Activated CD4-positive, alpha-beta T cell treated with anti-CD3 and anti-CD28 coated beads, Interleukin-2, amount 10 ng/mL, durations not matched to agents 24 days and 14 days (primary cell): ENCODE data around the gene DNAH9. TPM values are rescaled to one million over a fixed set of nuclear protein-coding genes. Genes with fewer than 3 reads are reported as not detected.

Experiments used
- DNase-seq: peaks from one replicate; pipeline ENCODE4 v3.0.0; 2022
- H3K27ac Mint-ChIP-seq: one replicate; pipeline ENCODE4 v1.8.0; 2022; ENCODE audit warnings: mild to moderate bottlenecking, mixed read lengths
- H3K27me3 Mint-ChIP-seq: one replicate; pipeline ENCODE4 v1.8.0; 2022; ENCODE audit warnings: mixed read lengths
- H3K36me3 Mint-ChIP-seq: one replicate; pipeline ENCODE4 v1.8.0; 2022; ENCODE audit warnings: low read depth, mild to moderate bottlenecking, mixed read lengths
- H3K4me1 Mint-ChIP-seq: one replicate; pipeline ENCODE4 v1.8.0; 2021; ENCODE audit warnings: mixed read lengths
- H3K4me3 Mint-ChIP-seq: one replicate; pipeline ENCODE4 v1.8.0; 2022; ENCODE audit warnings: mild to moderate bottlenecking, moderate library complexity, mixed read lengths
- H3K9me3 Mint-ChIP-seq: one replicate; pipeline ENCODE4 v1.8.0; 2021; ENCODE audit warnings: mixed read lengths
- intact Hi-C: fragments of 100-400 bp; cut with micrococcal nuclease; formaldehyde crosslinking; loops from one replicate; pipeline ENCODE4 v1.15.1; 2023
- total RNA-seq: library from RNA; stranded (reverse); gene quantifications from 2 replicates; pipeline ENCODE4 v1.2.3, GENCODE V29; 2022

The DNAH9 gene
- total RNA-seq, 1 donor from 2014 or later = not detected

DNA sequence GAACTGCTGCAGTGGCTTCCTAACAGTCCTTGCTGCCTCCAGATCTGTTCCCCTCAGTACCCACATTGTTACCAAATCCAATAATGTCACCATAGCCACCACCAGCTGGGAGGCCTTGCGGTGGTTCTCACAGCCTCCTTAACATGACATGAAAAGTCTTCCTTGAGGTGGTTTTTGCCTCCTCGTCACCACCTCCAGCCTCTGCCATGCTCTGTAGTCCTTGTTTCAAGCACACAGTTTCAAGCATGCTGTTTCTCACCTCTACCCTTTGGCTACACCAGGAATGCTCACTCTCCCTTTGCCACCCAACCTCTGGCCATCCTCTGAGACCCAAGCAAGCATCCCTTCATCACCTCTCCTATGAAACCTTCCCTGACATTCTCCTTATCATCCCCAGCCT lies 47.2 kb downstream of the DNAH9 start:
- DNase-seq = no peak
- Mint-ChIP-seq H3K4me1 (peaks cover 2% of the 10 kb centered on the region), H3K9me3 (no peaks in the 10 kb centered on the region), H3K36me3 (no peaks in the 10 kb centered on the region), H3K27me3 (no peaks in the 10 kb centered on the region), H3K27ac (no peak overlapping the region), H3K4me3 (no peak overlapping the region)
- intact Hi-C loops = no loop called here

GRCh38 chr17:11651089-11651488 lies 52.8 kb downstream of the DNAH9 start:
- Mint-ChIP-seq H3K9me3 (peaks cover 8% of the 10 kb centered on the region), H3K27ac (no peak overlapping the region), H3K4me1 (no peaks in the 10 kb centered on the region), H3K36me3 (no peaks in the 10 kb centered on the region), H3K4me3 (no peak overlapping the region), H3K27me3 (no peaks in the 10 kb centered on the region)
- intact Hi-C loops = no loop called here
- DNase-seq = no peak

GRCh38 chr17:11668618-11669017 lies 70.3 kb downstream of the DNAH9 start:
- H3K4me3 Mint-ChIP-seq = no peak overlapping the region
- H3K4me1 Mint-ChIP-seq = no peaks in the 10 kb centered on the region
- no peaks in the 10 kb centered on the region for H3K27me3 Mint-ChIP-seq
- no peak for DNase-seq
- intact Hi-C loops = no loop called here
- H3K36me3 Mint-ChIP-seq = no peaks in the 10 kb centered on the region
- peaks cover 5% of the 10 kb centered on the region for H3K9me3 Mint-ChIP-seq
- H3K27ac Mint-ChIP-seq = no peak overlapping the region

DNA sequence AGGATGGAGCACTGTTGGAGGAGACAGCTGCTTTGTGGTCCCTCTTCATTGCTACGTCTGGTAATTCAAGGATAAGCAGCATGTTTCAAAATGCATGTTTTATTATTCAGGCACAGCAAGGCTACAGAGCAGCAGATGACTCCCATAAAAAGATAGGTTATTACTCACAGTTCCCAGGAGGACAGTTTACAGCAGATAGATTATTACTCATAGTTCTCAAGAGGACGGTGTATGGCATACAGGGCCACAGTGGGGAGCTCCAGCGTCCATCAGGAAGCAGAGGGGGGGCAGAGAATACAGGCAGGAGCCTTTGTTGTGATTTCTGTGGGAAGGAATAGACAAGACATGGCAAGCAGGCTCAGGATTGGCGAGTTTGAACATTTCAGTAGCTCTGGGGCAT lies 72.9 kb downstream of the DNAH9 start:
- DNase-seq = no peak
- Mint-ChIP-seq H3K4me3 (no peak overlapping the region), H3K27me3 (no peaks in the 10 kb centered on the region), H3K36me3 (no peaks in the 10 kb centered on the region), H3K9me3 (no peaks in the 10 kb centered on the region), H3K27ac (no peak overlapping the region), H3K4me1 (no peaks in the 10 kb centered on the region)
- intact Hi-C loops = no loop called here

DNA sequence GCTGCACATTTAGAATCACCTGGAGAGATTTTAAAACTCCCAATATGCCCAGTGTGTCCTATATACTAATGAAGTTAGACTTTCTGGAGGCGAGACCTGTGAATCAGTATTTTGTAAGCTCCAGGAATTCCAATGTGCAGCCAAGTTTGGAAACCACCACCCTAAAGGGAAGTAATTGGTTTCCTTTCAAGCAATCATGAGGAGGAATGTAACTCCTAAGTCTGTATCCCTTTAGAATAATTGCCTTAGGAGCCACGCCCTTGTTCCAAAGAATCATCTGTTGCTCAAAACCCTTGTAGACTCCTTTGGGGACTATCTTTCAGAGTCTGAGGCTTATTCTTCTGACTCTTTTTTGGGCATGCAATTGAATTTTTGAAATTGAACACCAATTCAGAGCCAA lies 84.4 kb downstream of the DNAH9 start:
- H3K9me3 Mint-ChIP-seq = peaks cover 11% of the 10 kb centered on the region
- H3K27ac Mint-ChIP-seq = no peak overlapping the region
- H3K4me1 Mint-ChIP-seq = no peaks in the 10 kb centered on the region
- intact Hi-C loops = no loop called here
- H3K36me3 Mint-ChIP-seq = no peaks in the 10 kb centered on the region
- H3K27me3 Mint-ChIP-seq = no peaks in the 10 kb centered on the region
- DNase-seq = no peak
- H3K4me3 Mint-ChIP-seq = no peak overlapping the region

GRCh38 chr17:11690681-11691080 lies 92.4 kb downstream of the DNAH9 start:
- H3K4me3 Mint-ChIP-seq = no peak overlapping the region
- no peaks in the 10 kb centered on the region for H3K4me1 Mint-ChIP-seq
- H3K27ac Mint-ChIP-seq = no peak overlapping the region
- no peak for DNase-seq
- H3K9me3 Mint-ChIP-seq = no peaks in the 10 kb centered on the region
- H3K27me3 Mint-ChIP-seq = no peaks in the 10 kb centered on the region
- H3K36me3 Mint-ChIP-seq = no peaks in the 10 kb centered on the region
- intact Hi-C loops = no loop called here

DNA sequence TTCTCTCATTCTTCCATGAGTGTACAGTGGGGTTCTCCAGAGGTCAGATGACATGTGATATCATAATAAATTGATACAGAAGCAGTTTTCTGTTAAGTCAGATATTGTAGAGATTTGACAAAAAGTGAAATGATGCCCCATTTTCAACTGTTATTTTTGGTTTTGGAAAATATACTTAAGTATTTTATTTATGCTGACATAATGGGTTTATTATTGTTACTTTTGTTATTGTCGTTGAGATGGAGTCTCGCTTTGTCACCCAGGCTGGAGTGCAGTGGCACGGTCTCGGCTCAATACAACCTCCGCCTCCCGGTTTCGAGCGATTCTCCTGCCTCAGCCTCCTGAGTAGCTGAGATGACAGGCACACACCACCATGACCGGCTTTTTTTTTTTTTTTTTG lies 94.4 kb downstream of the DNAH9 start:
- H3K36me3 Mint-ChIP-seq = no peaks in the 10 kb centered on the region
- H3K27me3 Mint-ChIP-seq = no peaks in the 10 kb centered on the region
- no peak overlapping the region for H3K4me3 Mint-ChIP-seq
- no peak for DNase-seq
- intact Hi-C loops = no loop called here
- H3K27ac Mint-ChIP-seq = no peak overlapping the region
- H3K4me1 Mint-ChIP-seq = no peaks in the 10 kb centered on the region
- H3K9me3 Mint-ChIP-seq = no peaks in the 10 kb centered on the region

DNA sequence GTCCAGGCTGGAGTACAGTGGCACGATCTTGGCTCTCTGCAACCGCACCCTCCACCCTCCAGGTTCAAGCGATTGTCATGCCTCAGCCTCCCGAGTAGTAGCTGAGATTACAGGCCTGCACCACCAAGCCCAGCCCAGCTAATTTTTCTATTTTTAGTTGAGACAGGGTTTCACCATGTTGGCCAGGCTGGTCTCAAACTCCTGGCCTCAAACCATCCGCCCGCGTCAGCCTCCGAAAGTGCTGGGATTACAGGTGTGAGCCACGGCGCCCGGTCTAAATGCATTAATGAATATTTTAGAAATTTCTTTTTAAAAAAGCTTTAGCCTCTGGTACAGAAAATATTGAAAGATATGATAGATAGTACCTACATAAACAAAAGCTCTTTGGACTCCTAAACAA lies 95.0 kb downstream of the DNAH9 start:
- Mint-ChIP-seq H3K4me3 (no peak overlapping the region), H3K27me3 (no peaks in the 10 kb centered on the region), H3K27ac (no peak overlapping the region), H3K9me3 (no peaks in the 10 kb centered on the region), H3K36me3 (no peaks in the 10 kb centered on the region), H3K4me1 (no peaks in the 10 kb centered on the region)
- DNase-seq = no peak
- intact Hi-C loops = no loop called here

- Mint-ChIP-seq H3K4me1 (no peaks in the 10 kb centered on the region), H3K36me3 (no peaks in the 10 kb centered on the region), H3K27ac (no peak overlapping the region), H3K27me3 (no peaks in the 10 kb centered on the region), H3K9me3 (peaks cover 4% of the 10 kb centered on the region), H3K4me3 (no peak overlapping the region)
- intact Hi-C loops = no loop called here
- DNase-seq = no peak
Observed at GRCh38 chr17:11700668-11701067, 102.4 kb downstream of the DNAH9 start.

DNA sequence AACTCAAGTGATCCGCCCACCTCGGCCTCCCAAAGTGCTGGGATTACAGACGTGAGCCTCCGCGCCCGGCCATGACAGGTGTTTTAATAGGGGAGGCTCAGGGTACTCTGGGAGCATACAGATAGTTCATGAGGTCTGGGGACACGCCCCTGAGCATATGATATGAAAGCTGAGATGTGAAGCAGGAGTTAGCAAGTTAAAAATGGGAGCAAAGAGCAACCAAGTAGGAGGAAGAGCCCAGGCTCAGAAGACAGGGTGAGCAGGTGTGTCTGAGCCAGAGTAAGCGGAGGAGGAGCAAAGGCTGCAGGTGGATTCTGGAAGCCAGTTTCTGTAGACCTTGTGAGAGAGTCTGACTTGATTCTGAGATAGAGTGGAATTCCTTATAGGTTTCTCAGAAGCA lies 103.6 kb downstream of the DNAH9 start:
- no peak for DNase-seq
- H3K27ac Mint-ChIP-seq = no peak overlapping the region
- H3K36me3 Mint-ChIP-seq = no peaks in the 10 kb centered on the region
- H3K9me3 Mint-ChIP-seq = peaks cover 4% of the 10 kb centered on the region
- H3K4me3 Mint-ChIP-seq = no peak overlapping the region
- no peaks in the 10 kb centered on the region for H3K4me1 Mint-ChIP-seq
- intact Hi-C loops = no loop called here
- no peaks in the 10 kb centered on the region for H3K27me3 Mint-ChIP-seq

- DNase-seq = no peak
- intact Hi-C loops = no loop called here
- H3K9me3 Mint-ChIP-seq = peaks cover 4% of the 10 kb centered on the region
- H3K4me1 Mint-ChIP-seq = no peaks in the 10 kb centered on the region
- H3K36me3 Mint-ChIP-seq = no peaks in the 10 kb centered on the region
- no peak overlapping the region for H3K4me3 Mint-ChIP-seq
- H3K27me3 Mint-ChIP-seq = no peaks in the 10 kb centered on the region
- H3K27ac Mint-ChIP-seq = no peak overlapping the region
Observed at GRCh38 chr17:11704041-11704440, 105.8 kb downstream of the DNAH9 start.

GRCh38 chr17:11705111-11705510 lies 106.8 kb downstream of the DNAH9 start:
- Mint-ChIP-seq H3K4me3 (no peak overlapping the region), H3K27me3 (no peaks in the 10 kb centered on the region), H3K4me1 (no peaks in the 10 kb centered on the region), H3K36me3 (no peaks in the 10 kb centered on the region), H3K27ac (no peak overlapping the region), H3K9me3 (peaks cover 4% of the 10 kb centered on the region)
- DNase-seq = no peak
- intact Hi-C loops = no loop called here

DNA sequence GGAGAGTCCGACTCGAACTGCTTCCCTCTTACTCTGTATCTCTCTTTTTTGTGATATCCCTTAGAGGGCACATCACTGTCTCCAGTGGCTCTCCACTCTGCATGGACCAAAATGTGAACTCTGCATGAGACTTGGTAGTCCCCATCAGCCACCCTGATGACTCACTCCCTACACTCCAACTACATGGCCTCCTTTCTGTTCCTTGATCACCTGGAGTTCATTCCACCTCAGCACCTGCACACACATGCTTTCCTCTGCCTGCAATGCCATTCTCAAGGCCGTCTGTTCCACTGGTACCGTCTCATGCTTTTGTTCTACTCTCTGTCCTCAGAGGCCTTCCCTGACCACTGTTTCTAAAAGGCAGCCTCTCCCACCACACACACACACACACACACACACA lies 109.3 kb downstream of the DNAH9 start:
- Mint-ChIP-seq H3K4me3 (no peak overlapping the region), H3K36me3 (no peaks in the 10 kb centered on the region), H3K27me3 (no peaks in the 10 kb centered on the region), H3K9me3 (no peaks in the 10 kb centered on the region), H3K4me1 (no peaks in the 10 kb centered on the region), H3K27ac (no peak overlapping the region)
- no peak for DNase-seq
- intact Hi-C loops = no loop called here

GRCh38 chr17:11712456-11712855 lies 114.2 kb downstream of the DNAH9 start:
- intact Hi-C loops = no loop called here
- no peak overlapping the region for H3K4me3 Mint-ChIP-seq
- DNase-seq = no peak
- H3K27me3 Mint-ChIP-seq = no peaks in the 10 kb centered on the region
- no peaks in the 10 kb centered on the region for H3K36me3 Mint-ChIP-seq
- no peaks in the 10 kb centered on the region for H3K9me3 Mint-ChIP-seq
- no peak overlapping the region for H3K27ac Mint-ChIP-seq
- no peaks in the 10 kb centered on the region for H3K4me1 Mint-ChIP-seq

DNA sequence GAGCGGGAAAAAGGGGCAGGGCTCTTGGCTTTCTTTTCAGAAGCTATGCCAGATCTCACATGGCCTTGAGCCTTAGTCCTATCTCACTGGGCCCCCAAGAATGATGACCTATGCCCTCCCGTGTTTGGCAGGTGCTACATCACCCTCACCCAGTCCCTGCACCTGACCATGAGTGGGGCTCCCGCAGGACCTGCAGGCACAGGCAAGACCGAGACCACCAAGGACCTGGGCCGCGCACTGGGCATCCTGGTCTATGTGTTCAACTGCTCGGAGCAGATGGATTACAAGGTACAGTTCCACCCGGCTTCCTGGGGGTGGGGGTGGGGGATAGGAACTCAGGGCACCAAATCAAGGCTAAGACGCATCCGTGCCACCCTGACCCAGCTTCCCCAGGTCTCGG lies 120.9 kb downstream of the DNAH9 start:
- intact Hi-C loops = no loop called here
- peaks cover 4% of the 10 kb centered on the region for H3K9me3 Mint-ChIP-seq
- no peak for DNase-seq
- H3K4me3 Mint-ChIP-seq = no peak overlapping the region
- no peak overlapping the region for H3K27ac Mint-ChIP-seq
- H3K27me3 Mint-ChIP-seq = no peaks in the 10 kb centered on the region
- H3K4me1 Mint-ChIP-seq = no peaks in the 10 kb centered on the region
- H3K36me3 Mint-ChIP-seq = no peaks in the 10 kb centered on the region

DNA sequence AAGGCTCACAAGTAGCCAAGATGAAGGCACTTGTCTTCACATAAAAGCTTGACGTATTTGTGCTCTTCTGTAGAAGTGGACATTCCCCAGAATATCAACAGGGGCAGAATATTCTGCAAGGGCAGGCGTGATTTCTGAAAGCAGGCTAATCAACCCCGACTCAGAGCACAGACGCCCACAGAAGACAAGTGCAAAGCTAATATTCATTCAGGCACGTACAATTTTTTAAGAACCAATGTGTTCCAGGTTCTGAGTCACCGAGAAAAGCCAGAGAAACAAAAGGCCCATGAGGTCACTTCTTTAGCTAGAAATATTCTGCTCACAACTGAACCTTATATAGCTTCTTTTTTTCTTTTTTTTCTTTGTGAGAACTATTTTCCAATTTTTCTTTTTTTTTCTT lies 121.6 kb downstream of the DNAH9 start:
- Mint-ChIP-seq H3K36me3 (no peaks in the 10 kb centered on the region), H3K27me3 (no peaks in the 10 kb centered on the region), H3K9me3 (peaks cover 4% of the 10 kb centered on the region), H3K4me3 (no peak overlapping the region), H3K27ac (no peak overlapping the region), H3K4me1 (no peaks in the 10 kb centered on the region)
- intact Hi-C loops = no loop called here
- no peak for DNase-seq
